ENCODE measurements around the gene CAMSAP1. TPM values are rescaled to one million over a fixed set of nuclear protein-coding genes. Genes with fewer than 3 reads are reported as not detected.

Gene CAMSAP1
- total RNA-seq, 1 donor from 2014 or later = 34.8 TPM

- Histone ChIP-seq H3K27me3 (ENCODE audit: insufficient read depth, low read length) (no peaks in the 10 kb centered on the region), H3K79me2 (ENCODE audit: insufficient read depth, low read length) (peaks cover 99% of the 10 kb centered on the region), H3K9me3 (ENCODE audit: insufficient read depth, low read depth, low read length) (no peaks in the 10 kb centered on the region), H2AFZ (ENCODE audit: low read depth, low read length) (no peak overlapping the region), H3K36me3 (ENCODE audit: insufficient read depth, low read length) (no peaks in the 10 kb centered on the region), H3K4me1 (ENCODE audit: insufficient read depth, low read length) (peaks cover 20% of the 10 kb centered on the region), H3K4me3 (ENCODE audit: insufficient read depth, low read depth, low read length) (no peak overlapping the region), H3K4me2 (ENCODE audit: low read length) (no peak overlapping the region), H4K20me1 (ENCODE audit: insufficient read depth, low read length) (peaks cover 98% of the 10 kb centered on the region), H3K27ac (ENCODE audit: low read depth, low read length) (no peak overlapping the region), H3K9ac (ENCODE audit: low read length) (no peak overlapping the region)
- H3K36me3 Mint-ChIP-seq (ENCODE audit: low read depth, unreplicated experiment) = peaks cover 14% of the 10 kb centered on the region
- peaks cover 31% of the 10 kb centered on the region for H3K4me1 Mint-ChIP-seq (ENCODE audit: low read depth, unreplicated experiment)
- DNase-seq (ENCODE audit: low read depth) = no peak
- peaks cover 2% of the 10 kb centered on the region for H3K9me3 Mint-ChIP-seq (ENCODE audit: unreplicated experiment)
- H3K4me3 Mint-ChIP-seq (ENCODE audit: unreplicated experiment) = no peak overlapping the region
- no peaks in the 10 kb centered on the region for H3K27me3 Mint-ChIP-seq (ENCODE audit: low read depth, unreplicated experiment)
- FAIRE-seq = no peak
- H3K27ac Mint-ChIP-seq (ENCODE audit: unreplicated experiment) = no peak overlapping the region
- TF ChIP-seq CTCF (IDR thresholded peaks at IDR 0.05; ENCODE audit: insufficient read depth, low read depth, low read length) (no peak), EZH2 (IDR thresholded peaks at IDR 0.05; ENCODE audit: insufficient read depth, low read length) (no peak)
Observed at GRCh38 chr9:135891027-135891631, 16.2 kb downstream of the CAMSAP1 start.

GRCh38 chr9:135890190-135891026, 16.9 kb downstream of the CAMSAP1 start:
- no peak for FAIRE-seq

More at GRCh38 chr9:135890190-135891026, 16.9 kb downstream of the CAMSAP1 start:
- peaks cover 99% of the 10 kb centered on the region for H4K20me1 ChIP-seq (ENCODE audit: insufficient read depth, low read length)
- peaks cover 99% of the 10 kb centered on the region for H3K79me2 ChIP-seq (ENCODE audit: insufficient read depth, low read length)
- TF ChIP-seq CTCF (IDR thresholded peaks at IDR 0.05; ENCODE audit: insufficient read depth, low read depth, low read length) = no peak
- no peak for TF ChIP-seq EZH2 (IDR thresholded peaks at IDR 0.05; ENCODE audit: insufficient read depth, low read length)
- no peak overlapping the region for H3K27ac Mint-ChIP-seq (ENCODE audit: unreplicated experiment)
- H3K27ac ChIP-seq (ENCODE audit: low read depth, low read length) = no peak overlapping the region
- H3K4me3 ChIP-seq (ENCODE audit: insufficient read depth, low read depth, low read length) = no peak overlapping the region
- no peaks in the 10 kb centered on the region for H3K27me3 ChIP-seq (ENCODE audit: insufficient read depth, low read length)
- no peaks in the 10 kb centered on the region for H3K36me3 ChIP-seq (ENCODE audit: insufficient read depth, low read length)
- H3K9me3 Mint-ChIP-seq (ENCODE audit: unreplicated experiment) = peaks cover 2% of the 10 kb centered on the region
- H3K27me3 Mint-ChIP-seq (ENCODE audit: low read depth, unreplicated experiment) = no peaks in the 10 kb centered on the region
- H3K4me3 Mint-ChIP-seq (ENCODE audit: unreplicated experiment) = no peak overlapping the region
- H3K4me1 Mint-ChIP-seq (ENCODE audit: low read depth, unreplicated experiment) = peaks cover 38% of the 10 kb centered on the region
- peaks cover 14% of the 10 kb centered on the region for H3K36me3 Mint-ChIP-seq (ENCODE audit: low read depth, unreplicated experiment)
- no peak for DNase-seq (ENCODE audit: low read depth)
- H3K4me2 ChIP-seq (ENCODE audit: low read length) = no peak overlapping the region
- no peak overlapping the region for H2AFZ ChIP-seq (ENCODE audit: low read depth, low read length)
- H3K9ac ChIP-seq (ENCODE audit: low read length) = no peak overlapping the region
- H3K9me3 ChIP-seq (ENCODE audit: insufficient read depth, low read depth, low read length) = no peaks in the 10 kb centered on the region
- H3K4me1 ChIP-seq (ENCODE audit: insufficient read depth, low read length) = peaks cover 28% of the 10 kb centered on the region
